H54 (cell line): ENCODE results near the gene OAS2.

Source experiments
- DNase-seq: peaks from one replicate; pipeline ENCODE4 v3.0.0; 2011; ENCODE audit warnings: low spot score, mixed read lengths; ENCODE audit not compliant: insufficient read length
- FAIRE-seq: peaks from 3 replicates; lab custom pipeline; 2011; peaks lifted over from hg19 to GRCh38; lab: Jason Lieb, UNC
- POLR2A ChIP-seq: IDR thresholded peaks from 2 replicates; pipeline ENCODE4 v1.6.1; 2011; ENCODE audit warnings: low read depth, mild to moderate bottlenecking, low read length

Gene OAS2

DNA sequence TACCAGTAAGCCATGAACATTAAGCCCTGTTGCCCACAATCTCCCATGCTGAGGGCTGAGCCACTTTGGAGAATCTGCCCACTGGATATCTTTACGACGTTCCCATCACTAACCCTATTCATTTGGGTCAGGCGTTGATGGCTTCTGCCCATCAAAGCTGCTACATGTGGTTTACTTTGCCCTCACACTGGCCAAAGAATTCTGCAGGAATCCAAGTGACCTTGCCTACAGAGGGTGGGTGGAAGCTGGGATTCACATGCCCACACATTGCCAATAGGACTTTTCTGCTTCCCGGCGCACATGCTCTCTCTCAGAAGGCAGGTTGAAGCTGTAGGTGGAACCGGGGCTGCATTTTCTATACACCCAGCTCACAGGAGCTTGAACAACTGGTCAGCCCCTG, 28.3 kb downstream of the OAS2 start:
- FAIRE-seq (no peak), DNase-seq (no peak)
- no peak for TF ChIP-seq POLR2A

DNA sequence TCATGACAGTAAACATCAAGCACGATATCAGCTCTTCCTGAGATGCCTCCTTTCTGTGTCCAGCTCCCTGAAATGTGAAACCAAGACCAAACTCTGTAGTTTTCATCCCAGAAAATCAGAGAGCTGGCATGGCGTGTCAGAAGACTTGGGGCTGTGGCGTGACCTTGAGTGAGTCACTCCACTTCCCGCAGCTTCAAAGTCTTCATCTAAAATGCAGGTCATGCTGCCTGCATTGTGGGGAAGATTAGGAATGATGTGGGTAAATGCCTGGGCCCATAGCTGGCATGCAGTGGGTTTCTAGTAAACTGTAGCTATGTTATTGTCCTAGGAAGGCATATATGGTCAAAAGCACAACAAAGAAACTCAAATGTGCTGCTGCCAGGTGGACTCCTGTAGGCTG, 28.8 kb downstream of the OAS2 start:
- FAIRE-seq (no peak), DNase-seq (peak; percentile 75)
- no peak for TF ChIP-seq POLR2A

DNA sequence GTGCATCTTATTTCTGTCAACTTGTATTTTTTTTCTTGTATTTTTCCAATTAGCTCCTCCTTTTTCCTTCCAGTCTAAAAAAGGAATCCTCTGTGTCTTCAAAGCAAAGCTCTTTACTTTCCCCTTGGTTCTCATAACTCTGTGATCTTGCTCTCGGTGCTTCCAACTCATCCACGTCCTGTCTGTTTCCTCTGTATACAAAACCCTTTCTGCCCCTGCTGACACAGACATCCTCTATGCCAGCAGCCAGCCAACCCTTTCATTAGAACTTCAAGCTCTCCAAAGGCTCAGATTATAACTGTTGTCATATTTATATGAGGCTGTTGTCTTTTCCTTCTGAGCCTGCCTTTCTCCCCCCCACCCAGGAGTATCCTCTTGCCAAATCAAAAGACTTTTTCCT, 32.4 kb downstream of the OAS2 start:
- DNase-seq (no peak), FAIRE-seq (no peak)
- TF ChIP-seq POLR2A = no peak

DNA sequence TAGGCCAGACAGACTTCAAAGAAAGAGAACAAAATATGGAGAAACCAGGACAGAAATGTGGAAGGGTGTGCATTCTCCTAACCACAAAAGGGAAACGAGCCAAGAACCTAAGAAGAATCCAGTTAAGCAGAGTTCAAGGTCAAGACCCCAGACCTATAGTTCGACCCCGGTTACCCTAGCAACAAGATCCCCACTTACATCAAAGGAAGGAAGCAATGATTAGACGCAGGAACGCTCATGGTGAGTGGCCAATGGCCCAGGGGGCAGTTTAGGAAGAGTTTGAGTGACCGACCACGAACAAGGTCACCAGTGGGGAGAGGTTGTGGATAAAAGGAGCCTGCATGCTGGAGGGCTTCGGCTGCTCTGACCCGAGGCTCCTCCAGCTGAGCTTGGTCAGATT, 36.2 kb downstream of the OAS2 start:
- no peak for DNase-seq
- TF ChIP-seq POLR2A = no peak
- no peak for FAIRE-seq

DNA sequence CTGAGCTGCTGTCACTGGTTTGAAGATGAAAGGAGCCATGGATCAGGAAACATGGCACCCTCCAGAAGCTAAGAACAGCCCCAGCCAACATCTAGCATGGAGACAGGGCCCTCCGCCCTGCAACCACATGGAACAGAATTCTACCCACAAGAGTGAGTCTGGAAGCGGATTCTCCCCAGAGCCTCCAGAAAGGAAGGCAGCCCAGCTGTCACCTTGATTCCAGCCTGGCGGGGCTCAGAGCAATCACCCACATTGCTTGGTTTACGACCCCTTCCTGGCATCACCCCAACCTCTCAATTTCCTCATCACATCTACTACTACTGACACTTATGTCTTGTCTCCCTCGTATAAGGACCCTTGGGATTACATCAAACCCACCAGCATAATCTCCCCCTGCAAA, 38.5 kb downstream of the OAS2 start:
- no peak for TF ChIP-seq POLR2A
- FAIRE-seq (no peak), DNase-seq (no peak)

DNA sequence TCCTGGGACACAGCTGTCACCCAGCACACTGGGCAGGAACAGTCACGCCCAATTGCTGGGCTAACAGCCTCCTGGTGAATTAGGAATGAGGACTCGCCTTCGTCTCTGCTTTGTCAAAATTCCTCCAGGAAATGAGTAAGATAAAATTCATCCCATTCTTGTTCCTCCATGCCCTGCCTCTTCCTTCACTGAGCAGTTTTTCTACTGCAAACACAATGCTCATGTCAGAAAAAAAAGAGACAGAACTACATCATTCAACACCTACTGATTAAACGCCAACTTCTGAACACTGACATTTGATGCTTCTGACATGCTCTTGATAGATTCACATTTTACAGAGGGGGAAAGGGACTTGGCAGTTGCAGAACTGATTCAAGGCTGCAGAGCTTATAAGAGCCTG, 40.7 kb downstream of the OAS2 start:
- peak; percentile 43 for DNase-seq
- peak; percentile 50 for FAIRE-seq
- no peak for TF ChIP-seq POLR2A

DNA sequence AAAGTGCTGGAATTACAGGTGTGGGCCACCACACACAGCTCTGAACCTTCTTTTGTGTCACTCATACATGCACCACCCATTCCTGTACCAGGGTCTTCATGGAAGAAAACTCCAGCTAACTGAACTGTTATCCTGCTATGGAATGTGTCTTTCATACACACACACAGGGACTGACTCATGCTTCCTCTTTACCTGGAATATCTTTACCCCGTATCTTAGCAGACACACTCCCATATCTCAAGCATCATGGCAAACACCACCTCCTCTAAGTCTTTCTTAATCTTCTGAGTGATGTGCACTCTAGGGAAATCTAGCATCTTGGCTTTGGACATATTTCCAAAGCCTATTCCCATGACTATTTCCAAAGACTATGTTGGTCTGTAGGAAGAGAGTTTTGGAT, 43.2 kb downstream of the OAS2 start:
- no peak for TF ChIP-seq POLR2A
- no peak for DNase-seq
- no peak for FAIRE-seq

DNA sequence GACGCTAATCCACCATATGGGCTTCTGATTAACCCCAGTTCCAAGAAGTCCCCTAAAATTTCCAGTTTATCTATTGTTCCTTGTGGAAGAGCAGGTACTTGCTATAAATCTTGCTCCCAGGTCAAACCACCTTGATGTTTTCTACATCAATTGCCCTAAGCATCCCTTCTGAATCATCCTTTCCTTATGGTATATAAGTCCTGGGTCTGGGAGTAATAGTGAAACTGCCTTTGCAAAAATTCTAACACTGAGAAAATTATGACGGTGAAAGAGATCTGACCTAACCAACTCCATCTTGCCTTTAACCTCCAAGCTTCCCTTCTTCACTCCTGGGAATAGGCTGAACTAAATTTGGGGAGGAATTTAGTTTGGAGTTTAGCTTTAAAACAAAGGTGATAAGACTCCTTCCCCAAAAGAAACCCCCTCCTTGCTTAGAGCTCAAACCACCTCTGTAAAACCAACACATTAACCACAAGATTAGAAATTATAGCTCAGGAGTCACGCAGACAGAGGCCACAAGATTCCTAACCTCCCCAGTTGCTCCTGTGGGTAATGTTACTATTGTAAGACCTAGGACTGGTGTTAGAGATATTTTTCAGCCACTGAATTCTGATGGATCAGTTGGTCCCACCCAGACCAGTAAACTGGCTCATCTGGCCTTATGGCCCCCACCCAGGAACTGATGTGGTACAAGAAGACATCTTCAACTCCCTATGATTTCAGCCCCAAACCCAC, 44.4 kb downstream of the OAS2 start:
- DNase-seq = no peak
- TF ChIP-seq POLR2A = no peak
- no peak for FAIRE-seq

DNA sequence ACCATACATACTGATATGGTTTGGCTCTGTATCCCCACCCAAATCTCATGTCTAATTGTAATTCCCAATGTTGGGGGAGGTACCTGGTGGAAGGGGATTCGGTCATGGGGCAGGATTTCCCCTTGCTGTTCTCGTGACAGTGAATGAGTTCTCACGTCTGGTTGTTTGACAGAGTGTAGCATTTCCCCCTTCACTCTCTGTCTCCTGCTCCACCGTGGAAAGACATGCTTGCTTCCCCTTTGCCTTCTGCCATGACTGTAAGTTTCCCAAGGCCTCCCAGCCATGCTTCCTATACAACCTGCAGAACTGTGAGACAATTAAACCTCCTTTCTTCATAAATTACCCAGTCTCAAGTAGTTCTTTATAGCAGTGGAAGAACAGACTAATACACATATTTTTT, 49.4 kb downstream of the OAS2 start:
- no peak for DNase-seq
- FAIRE-seq = no peak
- TF ChIP-seq POLR2A = no peak

DNA sequence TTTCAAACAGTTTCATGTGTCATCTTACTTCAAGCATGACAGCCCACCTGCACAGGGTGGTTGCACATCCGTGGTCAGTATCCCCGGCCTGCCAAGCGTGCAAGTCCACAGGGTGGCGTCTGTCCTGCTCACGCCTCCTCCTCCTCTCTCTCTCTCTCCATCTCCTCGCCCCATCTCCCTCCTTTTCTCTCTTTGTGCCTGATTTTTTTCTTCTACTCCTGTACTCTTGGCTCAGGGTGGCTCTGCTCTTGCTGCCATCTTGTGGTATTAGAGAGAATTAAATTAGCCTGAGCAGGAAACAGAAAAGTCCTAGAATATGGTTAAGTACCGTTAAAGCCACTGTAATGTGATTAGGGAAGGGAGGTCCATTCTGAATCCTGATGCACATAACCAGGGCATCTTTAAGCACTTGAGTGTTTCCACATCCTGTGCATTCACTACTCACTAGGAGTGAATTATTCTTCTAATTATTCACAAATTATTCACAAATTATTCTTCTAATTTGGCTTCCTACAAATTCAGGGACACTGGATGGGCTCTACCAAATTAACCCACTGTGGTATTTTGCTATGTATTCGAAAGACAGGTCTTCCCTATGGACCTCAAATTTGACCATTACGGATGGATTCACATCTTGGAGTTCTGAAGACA, 52.7 kb downstream of the OAS2 start:
- peak; percentile 54 for DNase-seq
- peak; percentile 57 for FAIRE-seq

DNA sequence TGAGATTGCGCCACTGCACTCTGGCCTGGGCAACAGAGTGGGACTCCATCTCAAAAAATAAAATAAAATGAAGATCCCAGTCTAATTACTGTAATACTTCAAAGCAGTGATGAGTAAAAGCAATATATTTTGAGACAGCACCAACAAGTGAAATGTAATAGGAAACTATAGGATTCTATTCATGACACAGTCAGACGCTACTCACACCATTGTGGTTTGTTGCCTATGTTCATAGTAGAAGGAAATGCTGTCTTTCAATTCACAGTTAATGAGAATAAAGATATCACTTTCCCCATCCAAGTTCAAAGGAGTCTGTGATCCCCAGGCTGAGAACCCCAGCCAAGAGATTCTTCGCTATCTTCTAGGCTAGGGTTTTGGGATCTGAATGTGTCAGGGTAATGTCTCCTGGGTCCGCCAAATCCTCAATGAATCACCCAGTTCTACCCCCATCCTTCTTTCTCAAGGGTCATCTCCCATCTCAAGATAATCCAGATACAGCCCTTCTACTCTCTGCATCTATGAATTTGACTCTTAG, 61.7 kb downstream of the OAS2 start:
- no peak for FAIRE-seq
- DNase-seq = no peak
- TF ChIP-seq POLR2A = no peak

More for the DNA sequence above, 52.7 kb downstream of the OAS2 start:
- no peak for TF ChIP-seq POLR2A

DNA sequence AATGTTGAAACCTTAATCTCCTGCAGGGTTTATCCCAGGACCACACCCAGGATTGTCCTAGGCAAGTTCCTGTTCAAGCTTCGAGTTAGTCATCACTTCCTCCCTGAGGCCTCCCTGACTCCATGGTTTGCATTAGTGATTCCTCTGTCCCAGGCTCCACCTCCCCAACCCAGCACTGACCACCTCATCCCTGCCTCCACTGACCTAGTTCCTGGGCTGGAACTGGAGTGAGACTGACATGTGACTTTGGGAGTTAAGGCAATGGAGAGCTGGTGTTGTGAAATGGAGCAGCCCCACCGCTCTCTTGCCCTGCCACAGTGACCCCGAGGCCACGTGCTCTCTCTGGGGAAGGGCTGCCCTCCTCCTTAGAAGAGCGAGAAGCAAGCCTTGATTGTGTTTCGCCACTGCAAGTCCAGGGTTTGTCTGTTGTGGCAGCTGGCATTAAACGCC, 62.4 kb downstream of the OAS2 start:
- no peak for TF ChIP-seq POLR2A
- peak; percentile 90 for DNase-seq
- FAIRE-seq = peak; percentile 97

DNA sequence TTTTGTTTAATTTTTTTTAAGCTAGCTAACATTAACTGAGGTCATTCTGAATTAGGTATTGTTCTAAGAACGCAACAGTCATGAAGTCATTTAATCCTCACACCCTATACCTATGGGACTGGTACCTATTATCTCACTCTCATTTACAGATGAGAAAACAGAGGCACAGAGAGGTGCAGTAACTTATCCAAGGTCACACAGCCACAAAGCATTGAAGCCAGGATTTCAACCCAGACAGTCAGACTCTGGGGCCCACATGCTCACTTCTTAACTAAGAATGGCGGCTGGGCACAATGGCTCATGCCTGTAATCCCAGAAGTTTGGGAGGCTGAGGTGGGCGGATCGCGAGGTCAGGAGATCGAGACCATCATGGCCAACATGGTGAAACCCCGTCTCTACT, 63.2 kb downstream of the OAS2 start:
- FAIRE-seq = no peak
- TF ChIP-seq POLR2A = no peak
- no peak for DNase-seq

DNA sequence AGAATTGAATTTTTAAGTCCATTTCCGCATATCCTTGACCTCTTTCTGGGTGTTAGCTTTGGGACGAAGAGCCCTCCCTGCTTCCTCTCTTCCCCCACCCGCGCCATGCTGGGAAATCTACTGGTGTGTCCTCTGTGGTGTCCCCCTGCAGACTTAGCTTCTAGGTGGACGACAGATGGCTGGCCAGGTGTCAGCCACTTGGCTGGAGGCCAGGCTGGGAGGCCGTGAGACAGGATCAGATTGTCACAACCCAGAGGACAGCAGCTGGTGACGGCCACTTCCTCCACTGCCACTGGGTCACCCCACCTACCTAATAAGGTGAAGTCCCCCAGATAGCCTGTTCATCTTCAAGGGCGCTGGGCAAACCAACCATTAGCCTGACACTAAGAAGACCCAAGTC, 64.9 kb downstream of the OAS2 start:
- no peak for DNase-seq
- no peak for FAIRE-seq
- TF ChIP-seq POLR2A = no peak

DNA sequence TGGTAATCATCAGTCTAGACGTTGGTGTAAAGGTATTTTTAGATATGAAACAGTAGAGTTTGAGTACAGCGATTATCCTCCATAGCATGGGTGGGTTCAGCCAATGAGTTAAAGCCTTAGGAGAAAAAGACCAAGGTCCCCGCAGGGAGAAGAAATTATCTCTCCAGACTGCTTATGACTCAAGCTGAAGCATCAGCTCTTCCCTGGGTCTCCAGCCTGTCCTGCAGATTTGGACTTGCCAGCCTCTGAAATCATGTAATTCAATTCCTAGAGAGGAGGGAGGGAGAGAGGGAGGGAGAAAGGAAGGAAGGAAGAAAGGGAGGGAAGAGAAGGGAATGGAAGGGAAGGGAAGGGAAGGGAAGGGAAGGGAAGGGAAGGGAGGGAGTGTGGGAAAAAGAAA, 66.2 kb downstream of the OAS2 start:
- no peak for TF ChIP-seq POLR2A
- FAIRE-seq (no peak), DNase-seq (no peak)
